IMR-90 (cell line): ENCODE data around the gene OBP2A. TPM values are rescaled to one million over a fixed set of nuclear protein-coding genes. Genes with fewer than 3 reads are reported as not detected.

Experiments
- ATAC-seq: fragments of 200-7000 bp; cut with Tn5 transposase; 2 replicates; pipeline ENCODE4 v1.9.1; 2020; ENCODE audit warnings: low read depth, mild to moderate bottlenecking, moderate library complexity
- BruUV-seq: library from RNA; stranded (reverse); fragments of 400-500 nt; replicated peaks from 2 replicates; lab custom pipeline; 2021; lab: Mats Ljungman, UMichigan
- CTCF ChIA-PET: fragments of 300-600 bp; formaldehyde crosslinking; extraction: SDS; loops from one replicate; lab custom pipeline; 2021; ENCODE audit warnings: antibody characterized with exemption; lab: Yijun Ruan, JAX
- POLR2A ChIA-PET: fragments of 300-600 bp; sonication (Branson Sonifier 250); formaldehyde crosslinking; loops from one replicate; lab custom pipeline; 2022; ENCODE audit warnings: antibody characterized with exemption; ENCODE audit not compliant: unreplicated experiment; lab: Charles Lee
- DNase-seq: peaks from one replicate; pipeline ENCODE4 v3.0.0; 2013
- H2AFZ ChIP-seq: replicated peaks from 2 replicates; pipeline ENCODE3; 2013; ENCODE audit warnings: low read length, mild to moderate bottlenecking; ENCODE audit not compliant: poor library complexity
- H2AK5ac ChIP-seq: 2 replicates; pipeline ENCODE4 v1.6.1; 2013; ENCODE audit warnings: low read depth, low read length, inconsistent platforms
- H2AK9ac ChIP-seq: replicated peaks from 2 replicates; pipeline ENCODE3; 2013; ENCODE audit warnings: mild to moderate bottlenecking, low read depth, low read length, moderate library complexity; ENCODE audit not compliant: poor library complexity
- H2BK120ac ChIP-seq: 2 replicates; pipeline ENCODE4 v1.6.1; 2013; ENCODE audit warnings: low read depth, low read length, inconsistent platforms
- H2BK15ac ChIP-seq: 3 replicates; pipeline ENCODE4 v1.6.1; 2013; ENCODE audit warnings: low read depth, low read length, inconsistent platforms
- H2BK20ac ChIP-seq: 2 replicates; pipeline ENCODE4 v1.6.1; 2013; ENCODE audit warnings: low read depth, mild to moderate bottlenecking, inconsistent platforms, low read length, moderate library complexity
- H2BK5ac ChIP-seq: 2 replicates; pipeline ENCODE4 v1.6.1; 2013; ENCODE audit warnings: mild to moderate bottlenecking, low read depth, low read length, inconsistent platforms; ENCODE audit not compliant: poor library complexity, severe bottlenecking
- H3K14ac ChIP-seq: replicated peaks from 2 replicates; pipeline ENCODE4 v1.6.1; 2013; ENCODE audit warnings: low read depth, low read length, inconsistent platforms
- H3K18ac ChIP-seq: 2 replicates; pipeline ENCODE4 v1.6.1; 2013; ENCODE audit warnings: low read depth, low read length, control low read depth
- H3K23ac ChIP-seq: 2 replicates; pipeline ENCODE4 v1.6.1; 2013; ENCODE audit warnings: low read depth, low read length, inconsistent platforms
- H3K27ac ChIP-seq: 2 replicates; pipeline ENCODE4 v1.5.1; 2013; ENCODE audit warnings: mild to moderate bottlenecking, control low read depth, low read length; ENCODE audit not compliant: insufficient read depth
- H3K27me3 ChIP-seq: 2 replicates; pipeline ENCODE4 v1.6.1; 2013; ENCODE audit warnings: low read length; ENCODE audit not compliant: control insufficient read depth, insufficient read depth
- H3K36me3 ChIP-seq: 2 replicates; pipeline ENCODE4 v1.6.1; 2013; ENCODE audit warnings: low read length, mixed read lengths; ENCODE audit not compliant: control insufficient read depth, insufficient read depth
- H3K4ac ChIP-seq: 2 replicates; pipeline ENCODE4 v1.6.1; 2013; ENCODE audit warnings: low read depth, low read length, inconsistent platforms
- H3K4me1 ChIP-seq: 2 replicates; pipeline ENCODE4 v1.6.1; 2013; ENCODE audit warnings: low read length, mixed read lengths; ENCODE audit not compliant: control insufficient read depth, insufficient read depth
- H3K4me2 ChIP-seq: 2 replicates; pipeline ENCODE4 v1.6.1; 2013; ENCODE audit warnings: low read depth, mild to moderate bottlenecking, control low read depth, low read length, moderate library complexity
- H3K4me3 ChIP-seq: 2 replicates; pipeline ENCODE4 v1.5.1; 2013; ENCODE audit warnings: low read depth, mild to moderate bottlenecking, control low read depth, low read length, moderate library complexity; ENCODE audit not compliant: insufficient read depth
- H3K56ac ChIP-seq: 2 replicates; pipeline ENCODE4 v1.6.1; 2013; ENCODE audit warnings: low read length, inconsistent platforms; ENCODE audit not compliant: insufficient read depth; ENCODE audit errors: extremely low read depth
- H3K79me1 ChIP-seq, 2 experiments: 2 replicates each; pipeline ENCODE4 v1.6.1; 2013; ENCODE audit warnings: low read length in 2 of 2, inconsistent platforms in 1 of 2, low read depth in 1 of 2
- H3K9ac ChIP-seq: 2 replicates; pipeline ENCODE4 v1.6.1; 2013; ENCODE audit warnings: low read depth, low read length, control low read depth
- H3K9me1 ChIP-seq: 2 replicates; pipeline ENCODE4 v1.6.1; 2013; ENCODE audit warnings: low read length, inconsistent platforms; ENCODE audit not compliant: insufficient read depth
- H3K9me3 ChIP-seq: 2 replicates; pipeline ENCODE4 v1.6.1; 2013; ENCODE audit warnings: low read length; ENCODE audit not compliant: control insufficient read depth, insufficient read depth
- H4K20me1 ChIP-seq: 2 replicates; pipeline ENCODE4 v1.6.1; 2013; ENCODE audit warnings: low read length, inconsistent platforms; ENCODE audit not compliant: insufficient read depth
- H4K5ac ChIP-seq: 2 replicates; pipeline ENCODE4 v1.6.1; 2013; ENCODE audit warnings: mild to moderate bottlenecking, low read depth, low read length, control low read depth
- H4K8ac ChIP-seq, 2 experiments: 2 replicates each; pipeline ENCODE4 v1.6.1; 2013; ENCODE audit warnings: low read depth in 2 of 2, low read length in 2 of 2, control low read depth in 1 of 2, inconsistent platforms in 1 of 2
- H4K91ac ChIP-seq: 2 replicates; pipeline ENCODE4 v1.6.1; 2013; ENCODE audit warnings: low read depth, low read length, inconsistent platforms; ENCODE audit not compliant: insufficient read depth
- CHD1 ChIP-seq: IDR thresholded peaks from 2 replicates; pipeline ENCODE4 v1.6.1; 2012; ENCODE audit warnings: low read depth, low read length, improper control_type of control experiment
- MAZ ChIP-seq: IDR thresholded peaks from 2 replicates; pipeline ENCODE4 v1.6.1; 2012; ENCODE audit warnings: low read depth, mild to moderate bottlenecking, low read length, improper control_type of control experiment, moderate library complexity, borderline replicate concordance
- MXI1 ChIP-seq: IDR thresholded peaks from 2 replicates; pipeline ENCODE4 v1.6.1; 2012; ENCODE audit warnings: low read depth, mild to moderate bottlenecking, low read length, moderate library complexity, borderline replicate concordance
- POLR2A ChIP-seq: IDR thresholded peaks from 2 replicates; pipeline ENCODE4 v1.6.1; 2012; ENCODE audit warnings: mild to moderate bottlenecking, low read depth, low read length
- RAD21 ChIP-seq: IDR thresholded peaks from 2 replicates; pipeline ENCODE4 v1.6.1; 2012; ENCODE audit warnings: low read length, improper control_type of control experiment
- RCOR1 ChIP-seq: IDR thresholded peaks from 2 replicates; pipeline ENCODE4 v1.6.1; 2012; ENCODE audit warnings: mild to moderate bottlenecking, low read length, improper control_type of control experiment; ENCODE audit not compliant: insufficient replicate concordance
- SMC3 ChIP-seq: fragments of 150-350 bp; IDR thresholded peaks from 2 replicates; pipeline ENCODE4 v1.6.1; 2016; ENCODE audit warnings: low read depth, mild to moderate bottlenecking, antibody characterized with exemption, low read length, moderate library complexity
- USF2 ChIP-seq: fragments of 150-350 bp; IDR thresholded peaks from 2 replicates; pipeline ENCODE4 v1.6.1; 2017; ENCODE audit warnings: mild to moderate bottlenecking, antibody characterized with exemption, low read length, low read depth
- WGBS, 2 experiments: methylation state at CpG; one replicate each; pipeline versions ENCODE4 v1.1.5 to v1.1.7; 2013; ENCODE audit warnings: missing lambda C conversion rate in 2 of 2; ENCODE audit not compliant: insufficient read length in 1 of 2; ENCODE audit errors: extremely low coverage in 2 of 2; 5-methylcytosine and 5-hydroxymethylcytosine counted together
- dilution Hi-C: fragments of 300-500 bp; cut with HindIII; formaldehyde crosslinking; loops from one replicate; pipeline ENCODE4 v1.14.3; 2018; ENCODE audit warnings: low sequenced_read_pairs; ENCODE audit not compliant: unreplicated experiment
- in situ Hi-C: fragments of 300-500 bp; cut with MboI; formaldehyde crosslinking; loops from 3 replicates; pipeline ENCODE4 v1.14.3; 2019; ENCODE audit warnings: low sequenced_read_pairs, inconsistent platforms, mixed read lengths
- intact Hi-C: fragments of 100-400 bp; cut with micrococcal nuclease; formaldehyde crosslinking; loops from 2 replicates; pipeline ENCODE4 v1.10.0; 2022
- polyA plus RNA-seq, 3 experiments: library from polyadenylated mRNA; depleted of rRNA; stranded (reverse); fragments of >200 nt; gene quantifications; 2 replicates each; pipeline ENCODE4 v1.2.3, GENCODE V29; 2012; ENCODE audit warnings: low replicate concordance in 1 of 3
- total RNA-seq: library from RNA; depleted of rRNA; stranded (reverse); fragments of >200 nt; gene quantifications from 2 replicates; pipeline ENCODE4 v1.2.3, GENCODE V29; 2012

The OBP2A gene
- total and polyA plus RNA-seq, 2 of the 4 experiments (the other 2 are of a cell fraction) = not detected

- no peak overlapping the region for H3K56ac ChIP-seq
- H3K27ac ChIP-seq = no peak overlapping the region
- intact Hi-C loops = no loop called here
- no peak overlapping the region for H2BK5ac ChIP-seq
- no peak overlapping the region for H4K91ac ChIP-seq
- no peak overlapping the region for H3K18ac ChIP-seq
- no peak overlapping the region for H2AK5ac ChIP-seq
- no peaks in the 10 kb centered on the region for H3K36me3 ChIP-seq
- no peak overlapping the region for H4K8ac ChIP-seq
- H2AFZ ChIP-seq = no peak overlapping the region
- DNase-seq (no peak), ATAC-seq (no peak)
- H3K79me1 ChIP-seq = no peaks in the 10 kb centered on the region
- dilution Hi-C loops = no loop called here
- no peak overlapping the region for H2BK120ac ChIP-seq
- no peak overlapping the region for H3K4ac ChIP-seq
- no peak overlapping the region for H2BK15ac ChIP-seq
- H4K5ac ChIP-seq = no peak overlapping the region
- H3K9me1 ChIP-seq = no peaks in the 10 kb centered on the region
- H3K4me1 ChIP-seq = no peaks in the 10 kb centered on the region
- TF ChIP-seq RCOR1 (no peak), SMC3 (no peak), CHD1 (no peak), RAD21 (no peak), POLR2A (no peak), USF2 (no peak), MAZ (no peak), MXI1 (no peak)
- CTCF ChIA-PET = no interaction called here
- POLR2A ChIA-PET = no interaction called here
- H3K9me3 ChIP-seq = peaks cover 7% of the 10 kb centered on the region; the same call in 1 of the 2 replicates
- in situ Hi-C loops = no loop called here
- H3K4me2 ChIP-seq = no peak overlapping the region
- H4K20me1 ChIP-seq = no peaks in the 10 kb centered on the region
- H2BK20ac ChIP-seq = no peak overlapping the region
- no peaks in the 10 kb centered on the region for H3K27me3 ChIP-seq
- BruUV-seq = no TSS peak
- no peak overlapping the region for H3K4me3 ChIP-seq
- H2AK9ac ChIP-seq = no peak overlapping the region
- 17% methylated on average over 2 of the region's 14 CpGs; no CpG with 5 or more reads in 1 of the 2 experiments for WGBS, 2 experiments
- no peak overlapping the region for H3K9ac ChIP-seq
- H3K14ac ChIP-seq = no peak overlapping the region
- no peak overlapping the region for H3K23ac ChIP-seq
Observed at GRCh38 chr9:135574331-135574730, 28.4 kb downstream of the OBP2A start.
